ENCODE results near the gene CYB5D1. TPM values are rescaled to one million over a fixed set of nuclear protein-coding genes. Genes with fewer than 3 reads are reported as not detected.

Gene CYB5D1
- total and polyA plus RNA-seq, 2 of the 8 experiments (the other 6 are each of a cell fraction or from before 2014, with no cell fraction given) = 11.0 to 18.0 TPM

GRCh38 chr17:7853691-7854038, 4.1 kb upstream of the CYB5D1 start:
- Histone ChIP-seq H2BK5ac (ENCODE audit: low read depth, low read length) (no peak overlapping the region), H4K5ac (ENCODE audit: insufficient read length, low read depth, low read length) (no peak overlapping the region), H3K9me3 (ENCODE audit: insufficient read depth in 2 of 2, low read depth in 1 of 2, low read length in 1 of 2) (no peaks in the 10 kb centered on the region), H3K23me2 (ENCODE audit: low read depth, low read length) (peaks cover 25% of the 10 kb centered on the region), H3K14ac (ENCODE audit: insufficient read length) (no peak overlapping the region), H2BK12ac (ENCODE audit: low read depth, low read length) (no peak overlapping the region), H2BK20ac (ENCODE audit: low read length) (no peak overlapping the region), H3K36me3 (ENCODE audit: control insufficient read depth in 2 of 4, insufficient read depth in 4 of 4, low read length in 3 of 4) (peaks cover 0 to 4% (median 0%) of the 10 kb centered on the region in 4 experiments; a peak in 3 of 8 replicates), H2BK15ac (ENCODE audit: low read length) (no peak overlapping the region), H3K27me3 (replicated peaks in 1 of 4; ENCODE audit: control insufficient read depth in 3 of 4, extremely low read depth in 1 of 4, insufficient read depth in 3 of 4, low read length in 3 of 4) (peaks cover 32 to 53% (median 49%) of the 10 kb centered on the region in 4 experiments), H3K18ac (ENCODE audit: extremely low read depth, low read length) (no peak overlapping the region), H3K4me2 (ENCODE audit: insufficient read depth in 1 of 2, low read depth in 2 of 2, low read length in 2 of 2) (peak overlapping the region; percentile 74 to 97), H4K20me1 (replicated peaks in 1 of 2; ENCODE audit: control insufficient read depth in 1 of 2, insufficient read depth in 2 of 2, low read length in 2 of 2) (peaks cover 0 to 23% of the 10 kb centered on the region in 2 experiments), H3K4me3 (ENCODE audit: extremely low read depth in 1 of 4, insufficient read depth in 2 of 4, low read depth in 3 of 4, low read length in 4 of 4) (peak overlapping the region; percentile 3 to 84 (median 26); a peak in 5 of 8 replicates), H3K23ac (ENCODE audit: insufficient read length) (no peak overlapping the region), H3K9ac (replicated peaks in 1 of 4; ENCODE audit: extremely low read depth in 1 of 4, low read depth in 3 of 4, low read length in 3 of 4) (no peak overlapping the region), H4K91ac (replicated peaks; ENCODE audit: insufficient read length, low read length) (no peak overlapping the region), H3K79me2 (ENCODE audit: control insufficient read depth in 1 of 2, insufficient read depth in 2 of 2, low read length in 2 of 2) (no peaks in the 10 kb centered on the region), H2AK5ac (ENCODE audit: low read depth, low read length) (no peak overlapping the region), H3K56ac (replicated peaks; ENCODE audit: insufficient read length, low read depth, low read length) (no peak overlapping the region), H4K8ac (ENCODE audit: extremely low read depth, insufficient read depth, low read length) (no peak overlapping the region), H3K4me1 (replicated peaks in 1 of 4; ENCODE audit: control insufficient read depth in 3 of 4, insufficient read depth in 4 of 4, low read length in 3 of 4) (peaks cover 0 to 40% (median 33%) of the 10 kb centered on the region in 4 experiments; a peak in 6 of 7 replicates), H3K4ac (replicated peaks; ENCODE audit: insufficient read length, low read depth, low read length) (no peak overlapping the region), H2BK120ac (replicated peaks; ENCODE audit: low read depth, low read length) (no peak overlapping the region), H2AFZ (ENCODE audit: low read length) (no peak overlapping the region), H3K27ac (ENCODE audit: low read depth, low read length) (no peak overlapping the region), H3K79me1 (ENCODE audit: low read depth, low read length) (no peaks in the 10 kb centered on the region)
- POLR2A ChIA-PET (ENCODE audit: partially characterized antibody) = interaction anchor here (0.6 to 2.2 kb wide), 4 partner anchors 8 to 227 kb away, joined by 3 to 18 read pairs (median 4); no protein-coding TSS in a partner anchor
- DNase-seq (ENCODE audit: low read depth in 1 of 2, low spot score in 2 of 2) (peak in 1 of 2 experiments; percentile 63), FAIRE-seq (no peak)
- WGBS, 2 experiments (ENCODE audit: extremely low coverage in 1 of 2, insufficient coverage in 1 of 2, insufficient read length in 1 of 2, insufficient replicate concordance in 2 of 2, low coverage in 1 of 2, low lambda C conversion rate in 2 of 2, missing lambda C conversion rate in 1 of 2) = 3% methylated on average over 18 of the region's 21 CpGs; no CpG with 5 or more reads in 1 of the 2 experiments
- CTCF ChIA-PET (ENCODE audit: partially characterized antibody) = interaction anchor here (0.7 kb wide), 1 partner anchor 110 kb away, joined by 3 read pairs; no protein-coding TSS in a partner anchor
- peak; percentile 74 for TF ChIP-seq E2F6 (IDR thresholded peaks at IDR 0.05)
- peak; percentile 7 for TF ChIP-seq EZH2 (IDR thresholded peaks at IDR 0.05; ENCODE audit: low read depth, low read length, severe bottlenecking)
- TF ChIP-seq CBX8 (IDR thresholded peaks at IDR 0.05; ENCODE audit: borderline replicate concordance, low read depth, low read length) = no peak
- no peak for TF ChIP-seq SIX5 (IDR thresholded peaks at IDR 0.05; ENCODE audit: low read depth, low read length)
- no peak for TF ChIP-seq ASH2L (IDR thresholded peaks at IDR 0.05; ENCODE audit: low read length)
- no peak for TF ChIP-seq TEAD4 (IDR thresholded peaks at IDR 0.05; ENCODE audit: low read depth, low read length)
- no peak for TF ChIP-seq GTF2F1 (IDR thresholded peaks at IDR 0.05; ENCODE audit: borderline replicate concordance, low read depth, low read length)
- no peak for TF ChIP-seq POU5F1 (IDR thresholded peaks at IDR 0.05; ENCODE audit: low read depth, low read length)
- no peak for TF ChIP-seq CREB1 (IDR thresholded peaks at IDR 0.05)
- TF ChIP-seq SP1 (IDR thresholded peaks at IDR 0.05; ENCODE audit: low read depth, low read length) = no peak
- no peak for TF ChIP-seq NRF1 (IDR thresholded peaks at IDR 0.05; ENCODE audit: low read depth, low read length)
- TF ChIP-seq ZNF274 (IDR thresholded peaks at IDR 0.05; ENCODE audit: borderline replicate concordance, extremely low read depth, low read length) = no peak
- no peak for TF ChIP-seq BACH1 (IDR thresholded peaks at IDR 0.05; ENCODE audit: low read length)
- no peak for TF ChIP-seq NANOG (IDR thresholded peaks at IDR 0.05; ENCODE audit: insufficient read depth, low read depth, low read length, poor library complexity, severe bottlenecking)
- TF ChIP-seq SUZ12 (IDR thresholded peaks at IDR 0.05; ENCODE audit: low read length) = no peak

All from H1 (cell line).